Fibroblast of the conjunctiva (primary cell): ENCODE measurements around the gene FAM124B.

Source experiments
- DNase-seq: peaks from one replicate; pipeline ENCODE4 v3.0.0-alpha.2; 2010; ENCODE audit warnings: low read depth

FAM124B gene

DNA sequence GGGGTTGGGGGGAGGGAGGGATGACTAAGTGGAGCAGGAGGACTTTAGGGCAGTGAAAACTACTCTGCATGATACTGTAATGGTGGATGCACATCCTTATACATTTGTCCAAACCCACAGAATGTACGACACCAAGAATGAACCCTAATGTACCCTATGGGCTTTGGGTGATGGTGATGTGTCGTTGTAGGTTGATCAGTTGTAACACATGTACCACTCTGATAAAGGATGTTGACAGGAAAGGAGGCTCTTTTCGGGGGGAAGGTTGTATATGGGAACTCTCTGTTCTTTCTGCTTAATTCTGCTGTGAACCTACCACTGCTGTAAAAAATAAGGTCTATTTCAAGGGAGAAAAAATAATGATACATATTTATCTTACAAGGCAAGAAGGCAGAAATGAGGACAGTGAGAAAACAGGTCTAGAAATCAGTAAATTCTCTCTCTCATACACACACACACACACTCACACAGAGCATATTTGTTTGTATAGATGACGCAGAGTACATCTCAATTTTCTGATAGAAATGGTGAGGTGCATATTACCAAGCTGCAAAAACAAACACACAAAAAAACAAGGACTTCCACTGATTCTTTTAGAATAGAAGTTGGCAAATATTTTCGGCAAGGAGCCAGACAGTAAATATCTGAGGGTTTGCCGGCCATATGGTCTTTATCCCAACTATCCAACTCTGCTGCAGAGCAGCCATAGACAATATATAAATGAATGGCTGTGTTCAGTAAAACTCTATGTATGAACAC is 20.2 kb downstream of the FAM124B start:
- DNase-seq = peak; percentile 9

- no peak for DNase-seq
These were observed 21.9 kb downstream of the FAM124B start for GRCh38 chr2:224379986-224380385.

DNA sequence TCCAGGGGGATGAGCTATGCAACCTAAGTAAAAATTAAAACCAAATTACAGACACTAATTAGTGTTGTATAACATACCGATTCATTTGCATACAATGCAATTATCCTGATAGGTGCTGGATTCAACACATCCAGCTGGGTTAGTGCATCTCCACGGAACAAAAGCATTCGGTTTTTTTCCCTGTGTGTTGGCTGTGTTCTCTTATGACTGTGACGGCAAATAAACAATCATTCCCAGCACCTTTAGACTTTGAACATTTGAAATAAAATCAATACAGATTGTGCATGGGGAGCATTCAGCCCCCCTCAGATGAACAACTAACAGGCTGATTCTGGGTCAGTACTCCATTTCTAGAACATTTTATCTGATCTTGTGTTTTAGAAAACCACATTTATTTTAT is 22.7 kb downstream of the FAM124B start:
- no peak for DNase-seq

- DNase-seq = no peak
These were observed 23.2 kb downstream of the FAM124B start for GRCh38 chr2:224378701-224379097.

DNA sequence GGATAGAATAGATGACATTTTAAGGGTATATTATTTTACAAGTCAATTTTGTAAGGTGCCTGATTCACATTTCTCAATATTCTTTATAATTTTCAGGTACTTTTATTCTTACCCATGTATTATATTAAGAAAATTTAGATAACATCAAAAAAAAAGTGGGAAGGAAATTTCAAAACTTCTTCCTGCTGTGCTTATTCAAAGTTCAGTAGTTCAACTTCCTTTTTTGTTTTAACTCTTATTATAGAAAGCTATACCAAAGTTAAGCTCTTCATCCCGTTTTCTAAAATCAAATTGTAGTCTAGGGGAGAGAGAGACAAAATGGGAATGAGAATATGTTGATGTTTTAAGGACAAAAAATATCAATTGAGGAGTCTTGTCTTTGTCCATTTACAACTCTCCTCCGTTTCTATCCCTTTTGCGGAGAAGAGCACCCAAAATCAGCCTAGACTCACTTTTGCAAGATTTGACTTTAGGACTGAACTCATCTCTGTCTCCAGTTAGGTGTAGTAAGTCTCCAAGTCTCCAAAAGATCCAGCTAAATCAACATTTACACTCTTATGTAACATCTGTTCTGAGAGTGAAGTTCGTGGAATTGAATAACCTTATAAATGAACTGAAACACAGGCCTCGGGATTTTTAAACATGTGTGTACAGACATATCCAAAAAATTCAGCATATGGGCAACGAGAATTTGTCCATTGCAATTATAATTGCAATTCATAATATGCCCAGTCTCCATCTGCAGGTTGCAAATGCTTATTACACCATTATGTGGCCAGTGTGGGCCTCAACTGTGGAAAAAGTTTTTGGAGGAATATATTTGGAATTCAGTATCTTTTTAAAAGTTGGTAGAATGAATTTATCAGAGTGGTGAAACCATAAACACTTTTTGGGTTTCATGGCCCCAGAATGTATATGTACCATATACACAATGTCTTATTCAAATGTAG is 23.9 kb downstream of the FAM124B start:
- no peak for DNase-seq

GRCh38 chr2:224372641-224373040 is 29.3 kb downstream of the FAM124B start:
- DNase-seq = no peak

DNA sequence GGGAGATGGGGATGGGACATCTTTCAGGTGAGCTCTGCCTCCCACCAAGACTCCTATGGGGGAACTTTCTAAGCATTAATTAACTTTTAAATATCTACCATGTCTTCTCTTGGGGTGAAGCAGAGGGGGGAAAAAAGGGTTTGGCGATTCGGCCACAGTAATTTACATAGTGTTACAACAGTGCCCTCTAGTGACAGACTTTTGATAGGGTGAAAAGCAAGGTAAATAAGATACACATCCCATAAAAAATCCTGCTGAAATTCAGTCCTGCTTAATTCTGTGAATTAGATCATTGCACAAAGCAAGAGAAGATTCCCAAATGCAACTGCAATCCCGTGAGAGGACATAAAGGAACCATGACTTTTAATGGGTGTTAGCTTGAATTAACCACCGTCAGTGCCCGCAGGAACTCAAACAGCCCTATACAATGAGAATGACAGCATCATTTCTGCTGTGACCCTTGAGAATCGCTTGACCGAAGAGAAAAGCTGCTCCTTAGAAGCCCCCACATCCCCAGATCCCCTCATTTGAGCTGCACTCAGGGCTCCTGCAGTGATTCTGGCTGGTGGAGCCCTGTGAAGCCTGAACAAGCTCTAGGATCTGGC is 32.8 kb downstream of the FAM124B start:
- peak; percentile 26 for DNase-seq

DNA sequence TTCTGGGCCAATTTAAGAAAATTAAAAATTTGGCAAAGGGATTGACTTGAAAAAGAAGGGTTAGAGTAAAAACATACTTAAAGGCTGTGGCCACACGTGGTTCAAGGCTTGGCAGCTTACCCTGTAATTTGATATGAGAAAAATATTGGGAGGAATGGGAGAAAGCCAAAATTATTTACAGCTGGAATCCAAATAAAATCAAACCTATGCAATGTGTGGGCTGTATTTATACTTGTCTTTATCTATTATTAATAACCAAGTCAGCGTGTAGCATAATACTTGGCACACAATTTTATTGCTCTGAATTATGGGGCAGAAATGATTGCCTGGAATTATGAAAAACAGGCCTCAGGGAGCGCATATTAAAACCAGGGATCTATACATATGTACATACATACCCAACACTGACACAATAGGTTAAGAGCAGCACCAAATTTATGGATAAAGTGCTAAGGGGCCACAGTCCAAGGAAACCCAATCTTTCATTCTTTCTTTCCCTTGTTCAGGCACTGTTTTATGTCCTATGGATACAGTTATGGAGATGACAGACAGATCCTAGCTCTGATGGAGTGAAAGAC is 35.6 kb downstream of the FAM124B start:
- DNase-seq = no peak

GRCh38 chr2:224365331-224365730 is 36.6 kb downstream of the FAM124B start:
- DNase-seq = no peak

GRCh38 chr2:224363281-224363680 is 38.6 kb downstream of the FAM124B start:
- DNase-seq = no peak

- DNase-seq = no peak
These were observed 39.8 kb downstream of the FAM124B start for GRCh38 chr2:224362094-224362493.

- no peak for DNase-seq
These were observed 41.1 kb downstream of the FAM124B start for GRCh38 chr2:224360801-224361251.

GRCh38 chr2:224359569-224359968 is 42.3 kb downstream of the FAM124B start:
- DNase-seq = no peak

GRCh38 chr2:224357098-224357901 is 44.6 kb downstream of the FAM124B start:
- DNase-seq = peak; percentile 43

DNA sequence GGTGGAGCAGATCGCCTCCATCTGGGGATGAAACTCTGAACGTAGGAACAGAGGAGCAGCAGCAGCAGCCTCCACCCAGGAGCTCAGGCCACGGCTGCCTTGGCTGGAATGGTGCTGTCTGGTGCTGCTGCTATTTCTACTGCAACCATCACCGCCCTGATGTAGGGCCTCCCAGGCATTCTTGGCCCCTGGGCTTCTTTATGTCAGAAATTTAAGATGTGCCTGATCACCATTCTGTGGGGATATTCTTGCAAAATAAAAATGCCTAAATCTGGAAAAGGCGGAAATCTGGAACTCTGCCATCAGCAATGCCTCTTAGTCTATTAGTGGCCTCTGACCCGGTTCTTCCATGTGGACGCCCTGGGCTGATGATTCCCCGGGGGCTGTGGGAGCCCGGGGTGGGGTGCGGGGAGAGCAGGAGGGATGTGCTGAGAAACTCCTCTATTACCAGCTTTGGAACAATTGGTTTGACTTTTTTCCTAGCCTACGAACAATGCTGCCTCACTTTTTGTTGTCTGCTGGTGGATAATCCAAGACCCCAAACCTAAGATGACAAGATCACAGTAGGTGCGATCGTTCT is 47.2 kb downstream of the FAM124B start:
- no peak for DNase-seq

DNA sequence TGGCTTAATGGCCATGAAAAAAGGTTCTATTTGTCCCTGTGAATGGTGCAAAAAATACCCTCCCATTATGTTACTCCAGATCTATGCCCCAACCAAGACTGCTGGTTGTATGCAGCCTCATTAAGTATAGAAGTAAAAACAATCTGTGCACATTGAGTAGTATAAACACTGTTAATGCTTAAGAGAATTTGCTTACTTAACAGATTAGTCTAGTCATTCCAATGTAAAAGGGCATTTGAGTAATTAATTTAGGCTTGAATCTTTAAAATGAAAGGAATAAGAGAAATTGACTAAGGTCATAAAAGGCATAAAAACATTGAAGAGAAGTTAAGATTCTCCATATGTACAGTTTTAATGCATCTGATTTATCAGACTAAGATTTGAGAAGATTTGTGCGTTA is 51.2 kb downstream of the FAM124B start:
- no peak for DNase-seq

DNA sequence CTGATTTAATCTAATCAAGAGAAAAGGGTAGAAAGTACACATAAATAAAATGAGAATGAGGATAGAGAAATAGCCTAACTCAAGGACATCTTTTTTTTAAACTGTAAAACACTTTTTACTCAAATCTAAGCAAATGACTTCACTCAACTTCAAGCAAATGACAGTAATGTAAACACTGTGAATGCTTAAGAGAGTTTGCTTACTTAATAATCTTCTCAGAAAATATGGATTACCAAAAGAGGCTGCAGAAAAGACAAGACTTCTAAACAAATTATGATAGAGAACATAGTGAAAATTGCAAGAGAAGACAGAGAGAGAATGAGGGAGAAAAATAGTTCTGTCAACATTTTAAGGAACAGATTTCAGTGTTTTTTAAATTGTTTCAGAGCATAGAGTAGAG is 52.5 kb downstream of the FAM124B start:
- DNase-seq = no peak

DNA sequence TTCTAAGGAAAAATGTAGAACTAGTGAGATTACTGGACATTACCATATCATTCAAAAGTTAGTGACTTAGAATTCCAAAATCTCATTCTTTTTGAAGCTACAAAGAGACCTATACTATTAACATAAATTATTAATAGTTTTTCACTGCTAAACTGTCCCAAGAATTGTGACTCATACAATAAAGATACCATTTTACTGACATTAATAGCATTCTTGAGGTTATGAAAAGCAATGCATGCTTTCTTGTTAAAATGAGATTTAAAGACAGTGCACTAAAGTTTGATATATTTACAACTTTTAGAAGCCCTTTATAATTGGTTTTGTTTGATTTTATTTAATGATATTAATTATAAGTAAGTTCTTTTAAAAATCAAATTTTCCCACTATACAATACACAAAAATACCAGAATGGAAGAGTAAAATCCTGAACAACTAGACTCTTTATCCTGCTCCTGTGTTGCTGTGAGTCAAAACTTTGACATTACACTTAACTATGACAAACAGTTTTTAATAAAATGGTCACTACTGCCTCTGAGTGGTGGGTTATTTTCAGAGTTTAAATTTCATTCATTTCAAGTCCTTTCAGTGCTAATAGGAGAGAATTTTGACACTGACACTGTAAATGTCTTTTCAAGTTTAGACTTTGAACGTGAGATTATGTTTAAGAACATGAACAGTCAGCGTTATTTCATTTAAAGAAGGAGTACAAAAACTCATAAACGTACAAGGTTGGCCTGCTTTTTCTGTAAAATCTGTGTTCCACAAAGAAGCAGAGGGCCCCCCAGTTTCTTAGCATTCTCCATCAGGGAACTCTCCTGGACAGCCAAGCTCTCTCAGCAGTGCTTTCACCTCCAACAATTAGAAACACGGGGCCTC is 54.5 kb downstream of the FAM124B start:
- no peak for DNase-seq

DNA sequence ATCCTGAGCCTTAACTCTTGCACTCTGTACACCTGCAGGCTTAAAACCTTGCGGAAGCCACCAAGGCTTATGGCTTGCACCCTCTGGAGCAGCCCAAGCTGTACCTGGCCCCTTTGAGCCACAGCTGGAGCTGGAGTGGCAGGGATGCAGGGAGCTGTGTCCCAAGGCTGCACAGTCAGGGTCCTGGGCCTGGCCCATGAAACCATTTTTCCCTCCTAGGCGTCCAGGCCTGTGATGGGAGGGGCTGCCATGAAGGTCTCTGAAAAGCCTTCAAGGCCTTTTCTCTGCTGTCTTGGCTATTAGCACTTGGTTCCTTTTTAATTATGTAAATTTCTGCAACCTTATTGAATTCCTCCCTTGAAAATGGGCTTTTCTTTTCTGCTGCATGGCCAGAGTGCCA is 56.4 kb downstream of the FAM124B start:
- no peak for DNase-seq

- no peak for DNase-seq
These were observed 58.7 kb downstream of the FAM124B start for GRCh38 chr2:224343226-224343625.
